GM18858 (cell line): ENCODE results near the gene RBMS2.
"Not testable (repeated sequence)": the region's sequence is repeated elsewhere in the genome, so short reads cannot be mapped to it uniquely, and the experiment has no call there.

Source experiments
- ATAC-seq: cut with Tn5 transposase; IDR thresholded peaks from one replicate; pipeline ENCODE4 v1.9.1; 2021; ENCODE audit not compliant: unreplicated experiment

The RBMS2 gene

DNA sequence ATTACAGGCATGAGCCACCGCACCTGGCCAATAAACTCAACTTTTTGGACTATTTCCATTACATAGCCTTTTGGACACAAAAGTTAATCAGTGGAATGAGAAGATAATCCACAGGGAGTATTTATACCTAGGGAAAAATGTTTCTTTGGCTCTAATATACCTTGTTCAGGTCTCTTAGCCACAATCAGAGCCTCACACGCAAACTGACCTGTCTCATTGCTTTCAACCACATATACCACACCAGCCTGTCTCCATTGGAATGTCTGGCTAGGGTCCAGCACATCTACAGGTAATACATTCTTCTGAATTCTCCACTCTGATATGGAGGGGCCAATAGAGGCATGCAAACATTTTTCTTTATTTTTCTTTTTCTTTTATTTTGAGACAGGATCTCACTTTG lies 3.8 kb upstream of the RBMS2 start:
- ATAC-seq, result no peak

- no peak for ATAC-seq
Measured at GRCh38 chr12:56518570-56518969, 3.0 kb upstream of the RBMS2 start.

- no peak for ATAC-seq
Measured at GRCh38 chr12:56520048-56520447, 1.6 kb upstream of the RBMS2 start.

GRCh38 chr12:56520506-56520905 lies 1.1 kb upstream of the RBMS2 start:
- no peak for ATAC-seq

DNA sequence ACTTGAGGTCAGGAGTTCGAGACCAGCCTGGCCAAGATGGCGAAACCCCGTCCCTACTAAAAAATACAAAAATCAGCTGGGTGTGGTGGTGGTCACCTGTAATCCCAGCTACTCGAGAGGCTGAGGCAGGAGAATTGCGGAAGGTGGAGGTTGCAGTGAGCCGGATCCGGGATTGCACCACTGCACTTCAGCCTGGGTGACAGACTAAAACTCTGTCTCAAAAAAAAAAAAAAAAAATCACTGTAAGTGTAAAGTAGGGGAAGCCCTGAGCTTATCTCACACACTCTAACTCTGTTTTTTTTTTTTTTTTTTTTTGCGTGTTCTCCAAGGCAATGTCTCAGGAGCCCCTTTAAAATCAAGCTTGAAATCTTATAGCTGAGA lies 421 bp upstream of the RBMS2 start:
- ATAC-seq, result no peak

- ATAC-seq, result no peak
Measured at GRCh38 chr12:56522411-56523193, 982 bp downstream of the RBMS2 start.

GRCh38 chr12:56528846-56529245 lies 7.2 kb downstream of the RBMS2 start:
- ATAC-seq, result no peak

- ATAC-seq, result no peak
Measured at GRCh38 chr12:56529656-56530055, 8.0 kb downstream of the RBMS2 start.

DNA sequence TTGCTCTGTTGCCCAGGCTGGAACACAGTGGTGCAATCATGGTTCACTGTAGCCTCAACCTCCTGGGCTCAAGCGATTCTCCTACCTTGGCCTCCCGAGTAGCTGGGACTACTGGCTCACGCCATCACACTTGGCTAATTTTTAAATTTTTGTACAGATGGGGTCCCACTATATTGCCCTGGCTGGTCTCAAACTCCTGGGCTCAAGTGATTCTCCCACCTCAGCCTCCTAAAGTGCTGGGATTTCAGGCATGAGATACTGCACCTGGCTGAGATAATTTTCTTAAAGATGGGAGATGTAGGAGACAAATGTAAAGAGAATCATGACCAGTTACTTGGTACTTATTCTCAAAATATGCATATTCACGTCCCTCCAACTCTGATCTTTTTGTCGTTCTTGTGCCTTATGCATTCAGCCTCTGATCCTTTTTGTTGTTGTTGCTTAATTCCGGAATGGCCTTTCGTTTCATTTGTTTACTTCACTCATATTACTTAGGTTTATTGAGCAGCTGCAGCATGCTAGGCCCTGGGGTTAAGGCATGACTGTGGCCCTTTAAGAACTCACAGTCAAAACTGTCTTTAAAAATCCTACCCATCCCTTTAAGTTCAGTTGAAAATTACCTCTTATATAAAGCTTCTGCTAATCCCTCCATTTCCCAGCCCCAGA lies 8.9 kb downstream of the RBMS2 start:
- no peak for ATAC-seq

GRCh38 chr12:56537546-56537945 lies 15.9 kb downstream of the RBMS2 start:
- no peak for ATAC-seq

DNA sequence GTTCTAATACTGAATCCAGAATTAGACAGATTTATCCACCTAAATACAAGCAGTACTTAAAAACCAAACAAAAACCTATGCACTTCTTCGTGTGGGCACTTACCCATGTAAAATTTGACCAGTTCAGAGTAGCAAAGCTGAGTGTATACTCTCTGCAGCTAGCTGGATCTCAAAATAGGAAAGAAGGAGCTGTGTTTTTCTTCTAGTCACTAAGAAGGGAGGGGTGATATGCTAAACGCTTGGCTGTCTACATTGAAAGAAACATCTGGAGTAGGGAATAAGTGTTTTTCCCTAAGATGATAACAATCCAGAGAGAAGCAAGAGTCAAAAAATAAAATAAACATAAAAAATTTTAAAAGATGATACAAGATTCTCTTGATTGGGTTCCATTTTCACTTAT lies 20.0 kb downstream of the RBMS2 start:
- no peak for ATAC-seq

DNA sequence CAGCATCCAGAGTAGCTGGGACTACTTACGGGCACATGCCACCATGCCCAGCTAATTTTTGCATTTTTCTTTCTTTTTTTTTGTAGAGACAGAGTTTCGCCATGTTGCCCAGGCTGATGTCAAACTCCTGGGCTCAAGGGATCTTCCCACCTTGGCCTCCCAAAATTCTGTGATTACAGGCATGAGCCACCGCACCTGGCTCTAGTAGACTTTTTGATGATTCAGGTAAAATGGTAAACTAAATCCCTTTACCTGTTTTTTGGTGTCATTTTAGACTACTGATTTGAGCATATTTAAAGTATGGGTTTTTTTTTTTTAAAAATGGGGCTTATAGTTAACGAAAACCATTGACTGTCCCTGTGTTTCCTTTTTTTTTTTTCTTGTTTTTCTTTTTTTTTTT lies 20.5 kb downstream of the RBMS2 start:
- ATAC-seq, result no peak

DNA sequence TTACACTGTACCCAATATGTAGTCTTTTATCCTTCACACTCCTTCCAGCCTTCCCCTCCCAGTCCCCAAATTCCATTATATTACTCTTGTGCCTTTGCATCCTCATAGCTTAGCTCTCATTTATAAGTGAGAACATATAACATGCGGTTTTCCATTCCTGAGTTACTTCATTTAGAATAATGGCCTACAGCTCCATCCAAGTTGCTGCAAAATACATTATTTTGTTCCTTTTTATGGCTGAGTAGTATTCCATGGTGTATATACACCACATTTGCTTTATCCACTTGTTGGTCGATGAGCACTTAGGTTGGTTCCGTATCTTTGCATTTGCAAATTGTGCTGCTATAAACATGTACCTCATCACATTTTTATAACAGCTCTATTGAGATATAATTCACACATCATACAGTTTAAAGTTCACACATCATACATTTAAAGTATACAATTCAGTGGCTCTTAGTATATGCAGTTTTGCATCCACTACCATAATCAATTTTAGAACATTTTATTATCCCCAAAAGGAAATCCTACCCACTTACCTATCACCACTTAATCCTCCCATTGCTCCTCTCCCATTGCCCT lies 23.5 kb downstream of the RBMS2 start:
- no peak for ATAC-seq

- ATAC-seq, result no peak
Measured at GRCh38 chr12:56546680-56547079, 25.1 kb downstream of the RBMS2 start.

DNA sequence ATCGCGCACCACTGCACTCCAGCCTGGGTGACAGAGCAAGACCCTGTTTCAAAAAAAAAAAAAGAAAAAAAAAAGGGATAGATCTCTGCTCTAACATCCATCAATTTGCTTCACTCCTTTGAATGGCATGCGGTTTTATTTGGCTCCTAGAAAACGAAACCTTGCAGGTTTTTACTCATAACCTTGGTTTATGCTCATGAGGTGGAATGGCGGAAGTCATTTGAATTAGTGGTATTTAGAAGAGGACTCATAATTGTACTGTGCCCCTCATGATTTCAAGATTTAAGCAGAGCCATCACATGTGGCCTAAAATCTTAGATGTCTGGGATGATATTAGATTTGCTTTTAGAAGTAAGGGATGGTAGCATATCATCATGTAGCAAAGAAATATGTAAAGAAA lies 29.4 kb downstream of the RBMS2 start:
- no peak for ATAC-seq

GRCh38 chr12:56565510-56566101 lies 44.0 kb downstream of the RBMS2 start:
- no peak for ATAC-seq

GRCh38 chr12:56568146-56568545 lies 46.5 kb downstream of the RBMS2 start:
- ATAC-seq, result no peak

DNA sequence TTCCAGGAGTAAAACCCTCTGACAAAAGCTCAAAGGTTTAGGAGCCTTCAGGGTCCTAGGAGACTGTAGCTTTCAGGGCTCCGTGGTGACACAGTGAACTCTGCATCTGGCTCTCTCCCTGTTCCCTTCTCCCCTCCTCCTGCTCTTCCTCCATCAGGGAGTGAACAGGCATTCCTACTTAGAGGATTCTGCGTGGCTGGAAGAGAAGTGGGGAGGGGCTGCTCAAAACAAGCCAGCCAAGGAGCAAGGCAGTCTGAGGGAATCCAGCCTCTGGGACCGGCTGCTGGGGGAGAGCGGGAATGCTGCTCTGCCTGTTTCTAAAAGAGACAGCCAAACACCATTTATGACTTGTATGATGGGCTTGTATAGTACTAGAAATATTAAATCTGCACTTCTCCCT lies 49.5 kb downstream of the RBMS2 start:
- no peak for ATAC-seq

- ATAC-seq, result no peak
Measured at GRCh38 chr12:56572288-56572687, 50.7 kb downstream of the RBMS2 start.

GRCh38 chr12:56574210-56574609 lies 52.6 kb downstream of the RBMS2 start:
- ATAC-seq, result no peak

DNA sequence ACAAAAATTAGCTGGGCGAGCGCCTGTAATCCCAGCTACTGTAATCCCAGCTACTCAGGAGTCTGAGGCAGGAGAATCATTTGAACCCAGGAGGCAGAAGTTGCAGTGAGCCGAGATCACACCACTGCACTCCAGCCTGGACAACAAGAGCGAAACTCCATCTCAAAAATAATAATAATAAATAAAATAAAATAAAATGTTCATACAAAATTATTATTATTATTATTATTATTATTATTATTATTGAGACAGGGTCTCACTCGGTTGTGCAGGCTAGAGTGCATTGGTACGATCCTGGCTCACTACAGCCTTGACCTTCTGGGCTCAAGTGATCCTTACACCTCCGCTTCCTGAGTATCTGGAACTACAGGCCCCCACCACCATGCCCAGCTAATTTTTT lies 55.6 kb downstream of the RBMS2 start:
- ATAC-seq, result not testable (repeated sequence)

DNA sequence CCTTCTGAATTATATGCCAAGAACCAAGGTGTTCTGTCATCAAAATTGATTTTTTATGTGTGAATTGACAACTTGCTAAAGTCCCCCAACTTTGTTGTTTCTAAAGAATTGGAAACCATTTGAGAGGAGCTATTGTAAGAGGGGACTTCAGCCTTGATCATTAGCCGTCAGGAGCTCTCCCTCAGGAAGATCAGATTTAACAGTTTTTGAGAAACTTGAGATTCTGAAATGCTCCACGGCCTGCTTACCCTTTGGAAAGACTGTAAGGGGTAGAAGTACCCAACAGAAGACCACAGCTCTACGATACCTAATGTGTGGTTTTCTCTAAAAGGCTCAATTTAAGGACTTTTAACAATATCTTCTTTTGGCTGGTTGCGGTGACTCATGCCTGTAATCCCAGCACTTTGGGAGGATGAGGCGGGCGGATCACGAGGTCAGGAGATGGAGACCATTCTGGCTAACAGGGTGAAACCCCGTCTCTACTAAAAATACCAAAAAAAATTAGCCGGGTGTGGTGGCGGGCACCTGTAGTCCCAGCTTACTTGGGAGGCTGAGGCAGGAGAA lies 57.4 kb downstream of the RBMS2 start:
- ATAC-seq, result no peak
